H1 (cell line): ENCODE measurements around the gene SHROOM3. TPM values are rescaled to one million over a fixed set of nuclear protein-coding genes. Genes with fewer than 3 reads are reported as not detected.

ENCODE experiments used
- ASH2L ChIP-seq: fragments of 200-600, 300-600 bp; sonication (generic); IDR thresholded peaks from one replicate; pipeline ENCODE4 v1.7.1; 2017; ENCODE audit warnings: low read length
- HDAC2 ChIP-seq, 2 experiments: fragments of 300-600 bp in 1 of 2; sonication (generic) in 1 of 2; IDR thresholded peaks; 2 replicates each; pipeline ENCODE4 v1.6.1; 2011 to 2012; ENCODE audit warnings: low read depth in 2 of 2, low read length in 2 of 2, mild to moderate bottlenecking in 2 of 2, moderate library complexity in 2 of 2, borderline replicate concordance in 1 of 2, inconsistent platforms in 1 of 2
- KDM4A ChIP-seq: IDR thresholded peaks from one replicate; pipeline ENCODE4 v1.7.1; 2012; ENCODE audit warnings: low read depth, mild to moderate bottlenecking, moderate library complexity, low read length, inconsistent platforms; ENCODE audit not compliant: severe bottlenecking
- RNF2 ChIP-seq: fragments of 200-900, 300-1000 bp; sonication (generic); IDR thresholded peaks from 2 replicates; pipeline ENCODE4 v1.7.1; 2016; ENCODE audit warnings: borderline replicate concordance, low read depth, mild to moderate bottlenecking, antibody characterized with exemption, low read length; ENCODE audit not compliant: poor library complexity, severe bottlenecking; ENCODE audit errors: missing control alignments
- TAF1 ChIP-seq: IDR thresholded peaks from 2 replicates; pipeline ENCODE4 v1.6.1; 2011; ENCODE audit warnings: mild to moderate bottlenecking, low read depth, low read length
- TBP ChIP-seq: IDR thresholded peaks from 2 replicates; pipeline ENCODE4 v1.6.1; 2011; ENCODE audit warnings: low read depth, low read length, improper control_type of control experiment
- polyA plus RNA-seq, 7 experiments: library from polyadenylated mRNA; depleted of rRNA in 3 of 7; stranded (reverse) in 5 of 7; unstranded in 2 of 7; fragments of >200 nt in 5 of 7; fragments of 200-250 nt in 2 of 7; gene quantifications; 1 replicate in 5 of 7; 2 replicates in 1 of 7; 4 replicates in 1 of 7; pipeline versions ENCODE4 v1.2.1 to v1.2.3, GENCODE V29; 2011 to 2013; ENCODE audit warnings: missing spikeins in 2 of 7, mixed read lengths in 2 of 7
- total RNA-seq: library from RNA; stranded (reverse); fragmentation: NEBNext Ultra II Directional; extraction: Animal tissue kit (Norgen Biotek cat#: 25700); gene quantifications from 2 replicates; pipeline ENCODE4 v1.2.1, GENCODE V29; 2021
- TF ChIP-seq, protein P1 (sequence below): fragments of 300-600 bp; sonication (generic); IDR thresholded peaks from 2 replicates; pipeline ENCODE4 v1.7.1; 2012; ENCODE audit warnings: low read length, moderate library complexity, mild to moderate bottlenecking, inconsistent platforms; ENCODE audit not compliant: insufficient replicate concordance

The SHROOM3 gene
- total and polyA plus RNA-seq, 2 of the 8 experiments (the other 6 are each of a cell fraction or from before 2014, with no cell fraction given): 15.8 to 34.0 TPM

- TF ChIP-seq, protein P1, sequence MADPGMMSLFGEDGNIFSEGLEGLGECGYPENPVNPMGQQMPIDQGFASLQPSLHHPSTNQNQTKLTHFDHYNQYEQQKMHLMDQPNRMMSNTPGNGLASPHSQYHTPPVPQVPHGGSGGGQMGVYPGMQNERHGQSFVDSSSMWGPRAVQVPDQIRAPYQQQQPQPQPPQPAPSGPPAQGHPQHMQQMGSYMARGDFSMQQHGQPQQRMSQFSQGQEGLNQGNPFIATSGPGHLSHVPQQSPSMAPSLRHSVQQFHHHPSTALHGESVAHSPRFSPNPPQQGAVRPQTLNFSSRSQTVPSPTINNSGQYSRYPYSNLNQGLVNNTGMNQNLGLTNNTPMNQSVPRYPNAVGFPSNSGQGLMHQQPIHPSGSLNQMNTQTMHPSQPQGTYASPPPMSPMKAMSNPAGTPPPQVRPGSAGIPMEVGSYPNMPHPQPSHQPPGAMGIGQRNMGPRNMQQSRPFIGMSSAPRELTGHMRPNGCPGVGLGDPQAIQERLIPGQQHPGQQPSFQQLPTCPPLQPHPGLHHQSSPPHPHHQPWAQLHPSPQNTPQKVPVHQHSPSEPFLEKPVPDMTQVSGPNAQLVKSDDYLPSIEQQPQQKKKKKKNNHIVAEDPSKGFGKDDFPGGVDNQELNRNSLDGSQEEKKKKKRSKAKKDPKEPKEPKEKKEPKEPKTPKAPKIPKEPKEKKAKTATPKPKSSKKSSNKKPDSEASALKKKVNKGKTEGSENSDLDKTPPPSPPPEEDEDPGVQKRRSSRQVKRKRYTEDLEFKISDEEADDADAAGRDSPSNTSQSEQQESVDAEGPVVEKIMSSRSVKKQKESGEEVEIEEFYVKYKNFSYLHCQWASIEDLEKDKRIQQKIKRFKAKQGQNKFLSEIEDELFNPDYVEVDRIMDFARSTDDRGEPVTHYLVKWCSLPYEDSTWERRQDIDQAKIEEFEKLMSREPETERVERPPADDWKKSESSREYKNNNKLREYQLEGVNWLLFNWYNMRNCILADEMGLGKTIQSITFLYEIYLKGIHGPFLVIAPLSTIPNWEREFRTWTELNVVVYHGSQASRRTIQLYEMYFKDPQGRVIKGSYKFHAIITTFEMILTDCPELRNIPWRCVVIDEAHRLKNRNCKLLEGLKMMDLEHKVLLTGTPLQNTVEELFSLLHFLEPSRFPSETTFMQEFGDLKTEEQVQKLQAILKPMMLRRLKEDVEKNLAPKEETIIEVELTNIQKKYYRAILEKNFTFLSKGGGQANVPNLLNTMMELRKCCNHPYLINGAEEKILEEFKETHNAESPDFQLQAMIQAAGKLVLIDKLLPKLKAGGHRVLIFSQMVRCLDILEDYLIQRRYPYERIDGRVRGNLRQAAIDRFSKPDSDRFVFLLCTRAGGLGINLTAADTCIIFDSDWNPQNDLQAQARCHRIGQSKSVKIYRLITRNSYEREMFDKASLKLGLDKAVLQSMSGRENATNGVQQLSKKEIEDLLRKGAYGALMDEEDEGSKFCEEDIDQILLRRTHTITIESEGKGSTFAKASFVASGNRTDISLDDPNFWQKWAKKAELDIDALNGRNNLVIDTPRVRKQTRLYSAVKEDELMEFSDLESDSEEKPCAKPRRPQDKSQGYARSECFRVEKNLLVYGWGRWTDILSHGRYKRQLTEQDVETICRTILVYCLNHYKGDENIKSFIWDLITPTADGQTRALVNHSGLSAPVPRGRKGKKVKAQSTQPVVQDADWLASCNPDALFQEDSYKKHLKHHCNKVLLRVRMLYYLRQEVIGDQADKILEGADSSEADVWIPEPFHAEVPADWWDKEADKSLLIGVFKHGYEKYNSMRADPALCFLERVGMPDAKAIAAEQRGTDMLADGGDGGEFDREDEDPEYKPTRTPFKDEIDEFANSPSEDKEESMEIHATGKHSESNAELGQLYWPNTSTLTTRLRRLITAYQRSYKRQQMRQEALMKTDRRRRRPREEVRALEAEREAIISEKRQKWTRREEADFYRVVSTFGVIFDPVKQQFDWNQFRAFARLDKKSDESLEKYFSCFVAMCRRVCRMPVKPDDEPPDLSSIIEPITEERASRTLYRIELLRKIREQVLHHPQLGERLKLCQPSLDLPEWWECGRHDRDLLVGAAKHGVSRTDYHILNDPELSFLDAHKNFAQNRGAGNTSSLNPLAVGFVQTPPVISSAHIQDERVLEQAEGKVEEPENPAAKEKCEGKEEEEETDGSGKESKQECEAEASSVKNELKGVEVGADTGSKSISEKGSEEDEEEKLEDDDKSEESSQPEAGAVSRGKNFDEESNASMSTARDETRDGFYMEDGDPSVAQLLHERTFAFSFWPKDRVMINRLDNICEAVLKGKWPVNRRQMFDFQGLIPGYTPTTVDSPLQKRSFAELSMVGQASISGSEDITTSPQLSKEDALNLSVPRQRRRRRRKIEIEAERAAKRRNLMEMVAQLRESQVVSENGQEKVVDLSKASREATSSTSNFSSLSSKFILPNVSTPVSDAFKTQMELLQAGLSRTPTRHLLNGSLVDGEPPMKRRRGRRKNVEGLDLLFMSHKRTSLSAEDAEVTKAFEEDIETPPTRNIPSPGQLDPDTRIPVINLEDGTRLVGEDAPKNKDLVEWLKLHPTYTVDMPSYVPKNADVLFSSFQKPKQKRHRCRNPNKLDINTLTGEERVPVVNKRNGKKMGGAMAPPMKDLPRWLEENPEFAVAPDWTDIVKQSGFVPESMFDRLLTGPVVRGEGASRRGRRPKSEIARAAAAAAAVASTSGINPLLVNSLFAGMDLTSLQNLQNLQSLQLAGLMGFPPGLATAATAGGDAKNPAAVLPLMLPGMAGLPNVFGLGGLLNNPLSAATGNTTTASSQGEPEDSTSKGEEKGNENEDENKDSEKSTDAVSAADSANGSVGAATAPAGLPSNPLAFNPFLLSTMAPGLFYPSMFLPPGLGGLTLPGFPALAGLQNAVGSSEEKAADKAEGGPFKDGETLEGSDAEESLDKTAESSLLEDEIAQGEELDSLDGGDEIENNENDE: no peak
- TF ChIP-seq HDAC2 (IDR thresholded peaks at IDR 0.05; ENCODE audit: borderline replicate concordance in 1 of 2, low read depth in 2 of 2, low read length in 2 of 2) (no peak), TAF1 (no peak), TBP (no peak), ASH2L (no peak), RNF2 (no peak), KDM4A (no peak)
Measured at GRCh38 chr4:76620723-76621468, 185.9 kb downstream of the SHROOM3 start (continued).
